Forelimb muscle (tissue), 1 donor: ENCODE measurements around the gene FAM32A. TPM values are rescaled to one million over a fixed set of nuclear protein-coding genes. Genes with fewer than 3 reads are reported as not detected.

Experiments
- DNase-seq: peaks from one replicate; pipeline ENCODE4 v3.0.0-alpha.2; 2013; ENCODE audit warnings: low read depth
- polyA plus RNA-seq: library from polyadenylated mRNA; unstranded; fragments of 120-200 nt; gene quantifications from one replicate; pipeline ENCODE4 v1.2.1, GENCODE V29; 2013; ENCODE audit not compliant: insufficient read length

FAM32A gene
- polyA plus RNA-seq, 1 donor = 63.2 TPM

- DNase-seq = no peak
These were observed 39.3 kb downstream of the FAM32A start for GRCh38 chr19:16224293-16225045.

- DNase-seq = no peak
These were observed 40.3 kb downstream of the FAM32A start for GRCh38 chr19:16225279-16226183.

GRCh38 chr19:16226184-16226591 lies 41.0 kb downstream of the FAM32A start:
- DNase-seq = no peak

GRCh38 chr19:16226878-16227836 lies 41.9 kb downstream of the FAM32A start:
- no peak for DNase-seq

GRCh38 chr19:16227837-16228636 lies 42.8 kb downstream of the FAM32A start:
- no peak for DNase-seq

- DNase-seq = no peak
These were observed 43.6 kb downstream of the FAM32A start for GRCh38 chr19:16228637-16229321.

- no peak for DNase-seq
These were observed 44.1 kb downstream of the FAM32A start for GRCh38 chr19:16229322-16229641.

- DNase-seq = no peak
These were observed 46.9 kb downstream of the FAM32A start for GRCh38 chr19:16232127-16232526.

GRCh38 chr19:16232568-16232967 lies 47.4 kb downstream of the FAM32A start:
- no peak for DNase-seq

GRCh38 chr19:16233081-16233776 lies 48.0 kb downstream of the FAM32A start:
- DNase-seq = no peak

- DNase-seq = no peak
These were observed 48.8 kb downstream of the FAM32A start for GRCh38 chr19:16233836-16234551.

- DNase-seq = no peak
These were observed 49.6 kb downstream of the FAM32A start for GRCh38 chr19:16234552-16235445.

GRCh38 chr19:16235811-16236652 lies 50.8 kb downstream of the FAM32A start:
- DNase-seq = no peak
